ENCODE results near the gene PITPNM1.

GRCh38 chr11:67455054-67455453 lies 50.1 kb downstream of the PITPNM1 start, which contains the start of gene CABP4:
- TF ChIP-seq, protein P1, sequence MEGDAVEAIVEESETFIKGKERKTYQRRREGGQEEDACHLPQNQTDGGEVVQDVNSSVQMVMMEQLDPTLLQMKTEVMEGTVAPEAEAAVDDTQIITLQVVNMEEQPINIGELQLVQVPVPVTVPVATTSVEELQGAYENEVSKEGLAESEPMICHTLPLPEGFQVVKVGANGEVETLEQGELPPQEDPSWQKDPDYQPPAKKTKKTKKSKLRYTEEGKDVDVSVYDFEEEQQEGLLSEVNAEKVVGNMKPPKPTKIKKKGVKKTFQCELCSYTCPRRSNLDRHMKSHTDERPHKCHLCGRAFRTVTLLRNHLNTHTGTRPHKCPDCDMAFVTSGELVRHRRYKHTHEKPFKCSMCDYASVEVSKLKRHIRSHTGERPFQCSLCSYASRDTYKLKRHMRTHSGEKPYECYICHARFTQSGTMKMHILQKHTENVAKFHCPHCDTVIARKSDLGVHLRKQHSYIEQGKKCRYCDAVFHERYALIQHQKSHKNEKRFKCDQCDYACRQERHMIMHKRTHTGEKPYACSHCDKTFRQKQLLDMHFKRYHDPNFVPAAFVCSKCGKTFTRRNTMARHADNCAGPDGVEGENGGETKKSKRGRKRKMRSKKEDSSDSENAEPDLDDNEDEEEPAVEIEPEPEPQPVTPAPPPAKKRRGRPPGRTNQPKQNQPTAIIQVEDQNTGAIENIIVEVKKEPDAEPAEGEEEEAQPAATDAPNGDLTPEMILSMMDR (IDR thresholded peaks at IDR 0.05; ENCODE audit: low read depth, low read length): no peak
- TF ChIP-seq POLR2A (IDR thresholded peaks at IDR 0.05; ENCODE audit: extremely low read depth, insufficient read length): no peak
- TF ChIP-seq MAX (IDR thresholded peaks at IDR 0.05; ENCODE audit: low read depth, low read length): no peak
- no peak for TF ChIP-seq MYC (IDR thresholded peaks at IDR 0.05; ENCODE audit: low read depth, low read length)
